Measurements from ENCODE around the gene SCARF1.

The SCARF1 gene

DNA sequence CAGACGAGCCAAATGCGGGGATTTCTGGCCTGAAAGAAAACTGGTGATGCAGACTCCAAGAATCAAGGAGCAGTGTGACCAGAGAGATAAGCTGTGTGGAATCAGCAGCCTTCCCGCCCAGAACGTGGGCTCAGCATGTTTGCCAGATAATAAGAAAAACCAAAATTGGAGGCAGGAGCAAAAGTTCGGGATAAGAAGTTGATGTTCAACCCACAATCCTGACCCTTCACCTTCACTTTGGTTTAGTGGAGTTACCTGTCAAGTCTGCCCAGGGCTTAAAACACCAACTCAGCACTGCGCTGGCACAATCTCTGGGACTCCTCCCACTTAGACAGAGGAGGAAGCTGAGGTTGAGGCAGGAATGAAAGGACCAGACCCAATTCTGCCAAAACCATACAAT lies 20.0 kb downstream of the SCARF1 start:
- TF ChIP-seq, protein P1, sequence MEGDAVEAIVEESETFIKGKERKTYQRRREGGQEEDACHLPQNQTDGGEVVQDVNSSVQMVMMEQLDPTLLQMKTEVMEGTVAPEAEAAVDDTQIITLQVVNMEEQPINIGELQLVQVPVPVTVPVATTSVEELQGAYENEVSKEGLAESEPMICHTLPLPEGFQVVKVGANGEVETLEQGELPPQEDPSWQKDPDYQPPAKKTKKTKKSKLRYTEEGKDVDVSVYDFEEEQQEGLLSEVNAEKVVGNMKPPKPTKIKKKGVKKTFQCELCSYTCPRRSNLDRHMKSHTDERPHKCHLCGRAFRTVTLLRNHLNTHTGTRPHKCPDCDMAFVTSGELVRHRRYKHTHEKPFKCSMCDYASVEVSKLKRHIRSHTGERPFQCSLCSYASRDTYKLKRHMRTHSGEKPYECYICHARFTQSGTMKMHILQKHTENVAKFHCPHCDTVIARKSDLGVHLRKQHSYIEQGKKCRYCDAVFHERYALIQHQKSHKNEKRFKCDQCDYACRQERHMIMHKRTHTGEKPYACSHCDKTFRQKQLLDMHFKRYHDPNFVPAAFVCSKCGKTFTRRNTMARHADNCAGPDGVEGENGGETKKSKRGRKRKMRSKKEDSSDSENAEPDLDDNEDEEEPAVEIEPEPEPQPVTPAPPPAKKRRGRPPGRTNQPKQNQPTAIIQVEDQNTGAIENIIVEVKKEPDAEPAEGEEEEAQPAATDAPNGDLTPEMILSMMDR (IDR thresholded peaks at IDR 0.05; ENCODE audit: low read depth, low read length) = no peak
- H3K27me3 ChIP-seq = no peaks in the 10 kb centered on the region
- no peaks in the 10 kb centered on the region for H3K9me3 ChIP-seq
- no peaks in the 10 kb centered on the region for H3K4me1 ChIP-seq
- H3K36me3 ChIP-seq = no peaks in the 10 kb centered on the region
- DNase-seq = no peak
- H3K4me3 ChIP-seq (ENCODE audit: low read depth, low read length) = no peak overlapping the region

DNA sequence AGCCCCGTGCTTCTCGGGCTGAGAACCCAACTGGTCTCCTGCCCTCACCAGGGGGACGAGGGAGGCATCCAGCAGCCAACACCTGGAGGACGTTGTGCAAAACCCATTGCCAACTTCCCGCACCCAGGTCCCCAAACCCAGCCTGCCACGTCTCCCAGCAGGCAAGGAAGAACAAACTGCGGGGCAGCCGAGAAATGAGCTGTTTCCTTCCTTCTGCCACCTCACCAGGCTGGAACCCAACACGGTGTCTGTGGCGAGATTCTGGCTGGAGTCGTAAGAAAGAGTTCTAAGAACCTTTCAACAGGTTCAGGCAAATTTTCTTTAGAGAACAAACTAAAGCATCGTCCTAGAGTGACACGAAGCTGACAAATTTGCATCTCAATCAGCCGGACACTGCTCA lies 20.5 kb downstream of the SCARF1 start:
- Histone ChIP-seq H3K27me3 (no peaks in the 10 kb centered on the region), H3K4me3 (ENCODE audit: low read depth, low read length) (no peak overlapping the region), H3K4me1 (no peaks in the 10 kb centered on the region), H3K9me3 (no peaks in the 10 kb centered on the region), H3K36me3 (no peaks in the 10 kb centered on the region)
- TF ChIP-seq, protein P1 (IDR thresholded peaks at IDR 0.05; ENCODE audit: low read depth, low read length) = no peak
- no peak for DNase-seq

DNA sequence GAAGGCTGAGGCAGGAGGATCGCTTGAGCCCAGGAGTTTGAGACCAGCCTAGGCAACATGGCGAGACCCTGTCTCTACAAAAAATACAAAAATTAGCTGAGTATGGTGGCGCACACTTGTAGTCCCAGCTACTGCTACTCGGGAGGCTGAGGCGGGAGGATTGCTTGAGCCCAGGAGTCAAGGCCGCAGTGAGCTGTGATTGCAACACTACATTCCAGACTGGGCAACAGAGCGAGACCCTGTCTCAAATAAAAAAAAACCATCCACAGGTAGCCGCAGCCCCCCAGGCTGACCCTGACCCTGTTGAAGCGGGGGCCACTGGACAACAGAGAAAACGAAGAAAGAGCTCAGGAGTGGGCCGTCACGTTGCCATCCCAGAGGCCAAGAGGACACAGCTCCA lies 20.9 kb downstream of the SCARF1 start:
- Histone ChIP-seq H3K27me3 (no peaks in the 10 kb centered on the region), H3K4me1 (no peaks in the 10 kb centered on the region), H3K36me3 (no peaks in the 10 kb centered on the region), H3K4me3 (ENCODE audit: low read depth, low read length) (no peak overlapping the region), H3K9me3 (no peaks in the 10 kb centered on the region)
- DNase-seq = no peak
- TF ChIP-seq, protein P1 (IDR thresholded peaks at IDR 0.05; ENCODE audit: low read depth, low read length) = no peak

DNA sequence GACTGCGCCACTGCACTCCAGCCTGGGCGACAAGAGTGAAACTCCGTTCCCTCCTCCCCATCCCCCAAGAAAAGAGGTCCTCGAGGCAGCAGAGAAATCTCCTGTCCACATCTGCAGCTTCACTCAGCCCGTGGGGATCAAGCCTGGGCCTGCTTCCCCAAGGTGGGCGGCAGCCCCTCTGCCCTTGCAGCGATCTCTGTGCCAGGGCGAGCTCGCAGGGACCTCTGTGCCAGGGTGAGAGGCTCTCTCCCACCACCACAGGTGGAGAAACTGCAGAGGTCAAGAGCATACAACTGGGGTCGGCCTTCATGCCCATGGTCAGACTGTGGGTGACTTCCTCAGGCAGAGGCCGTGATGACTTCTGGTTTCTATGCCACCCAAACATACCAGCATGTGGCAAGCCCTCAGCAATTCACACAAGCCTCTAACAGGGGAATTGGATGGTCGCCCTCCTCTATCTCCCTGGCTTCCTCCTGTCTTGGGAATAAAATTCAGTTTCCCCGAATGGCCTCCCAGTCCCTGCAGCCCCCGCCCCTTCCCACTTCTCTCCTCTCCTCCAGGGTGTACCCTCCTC lies 22.4 kb downstream of the SCARF1 start:
- DNase-seq = no peak
- Histone ChIP-seq H3K36me3 (no peaks in the 10 kb centered on the region), H3K9me3 (no peaks in the 10 kb centered on the region), H3K4me3 (ENCODE audit: low read depth, low read length) (no peak overlapping the region), H3K4me1 (no peaks in the 10 kb centered on the region), H3K27me3 (no peaks in the 10 kb centered on the region)
- TF ChIP-seq, protein P1 (IDR thresholded peaks at IDR 0.05; ENCODE audit: low read depth, low read length) = no peak

DNA sequence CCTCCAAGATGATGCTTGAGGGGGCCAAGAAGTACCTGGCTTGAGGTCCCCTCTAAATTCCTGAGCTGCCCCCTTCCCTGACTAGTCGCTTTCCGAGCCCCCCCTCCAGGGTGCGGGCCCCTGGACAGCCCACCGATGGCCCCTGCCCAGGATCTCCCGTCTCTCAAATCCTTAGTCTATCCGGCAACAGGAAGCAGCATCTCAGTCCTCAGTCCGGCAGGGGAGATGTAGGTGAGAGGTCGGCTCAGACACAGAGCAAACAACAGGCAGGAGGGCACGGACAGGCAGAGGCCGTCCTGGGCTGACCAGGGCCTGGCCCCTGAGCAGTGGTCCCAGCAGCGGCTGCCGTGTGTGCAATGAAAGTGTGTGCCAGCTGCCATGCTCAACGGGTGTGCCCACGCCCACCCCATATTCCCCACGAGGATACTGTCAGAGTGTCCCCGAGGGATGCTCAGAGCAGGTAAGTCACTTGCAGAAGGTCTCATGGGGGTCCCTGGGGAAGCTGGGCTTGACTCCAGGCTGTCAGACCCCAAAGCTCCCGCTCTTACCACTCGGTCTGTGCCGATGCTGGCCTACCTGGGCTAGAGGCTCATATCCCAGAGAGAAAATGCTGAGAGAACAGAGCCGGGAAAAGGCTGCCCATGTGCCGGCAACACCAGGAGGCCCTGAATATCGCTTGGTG lies 24.1 kb downstream of the SCARF1 start:
- TF ChIP-seq, protein P1 (IDR thresholded peaks at IDR 0.05; ENCODE audit: low read depth, low read length) = no peak
- Histone ChIP-seq H3K4me3 (ENCODE audit: low read depth, low read length) (no peak overlapping the region), H3K4me1 (no peaks in the 10 kb centered on the region), H3K27me3 (no peaks in the 10 kb centered on the region), H3K9me3 (no peaks in the 10 kb centered on the region), H3K36me3 (no peaks in the 10 kb centered on the region)
- DNase-seq = no peak

DNA sequence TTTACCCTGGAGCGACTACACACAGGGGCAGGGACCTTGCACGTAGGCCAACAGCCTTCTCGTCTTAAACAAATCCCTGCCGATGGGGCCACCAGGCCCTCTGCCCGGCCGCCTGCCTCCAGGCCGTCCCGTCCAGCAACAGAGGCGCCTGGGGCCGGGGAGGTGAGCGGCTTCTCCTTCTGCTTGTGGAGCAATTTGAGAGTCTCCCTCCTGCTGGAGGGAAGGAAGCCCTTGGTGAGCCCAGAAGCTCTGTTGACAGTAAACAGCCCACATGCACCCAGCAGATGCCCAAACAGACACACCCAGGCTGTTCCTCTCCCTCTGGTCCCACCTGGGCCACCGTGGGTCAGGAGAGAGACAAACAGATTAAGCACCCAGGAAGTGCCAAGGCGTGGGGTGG lies 25.0 kb downstream of the SCARF1 start:
- H3K4me3 ChIP-seq (ENCODE audit: low read depth, low read length) = no peak overlapping the region
- no peaks in the 10 kb centered on the region for H3K9me3 ChIP-seq
- H3K4me1 ChIP-seq = no peaks in the 10 kb centered on the region
- no peak for DNase-seq
- H3K27me3 ChIP-seq = no peaks in the 10 kb centered on the region
- TF ChIP-seq, protein P1 (IDR thresholded peaks at IDR 0.05; ENCODE audit: low read depth, low read length) = no peak
- no peaks in the 10 kb centered on the region for H3K36me3 ChIP-seq

Data from BE2C (cell line).